Amniotic stem cell (primary cell): ENCODE results near the gene PIGA.
A peak's percentile ranks its signal among the peaks of the same experiment; 100 is the strongest.
"Not testable (repeated sequence)": the region's sequence is repeated elsewhere in the genome, so short reads cannot be mapped to it uniquely, and the experiment has no call there.

Experiments
- DNase-seq: peaks from one replicate; lab custom pipeline; 2025; lab: John Stamatoyannopoulos, UW

Gene PIGA

GRCh38 chrX:15320297-15320696 is 15.0 kb downstream of the PIGA start:
- DNase-seq, result no peak

- DNase-seq, result no peak
These were observed 16.2 kb downstream of the PIGA start for GRCh38 chrX:15319075-15319474.

DNA sequence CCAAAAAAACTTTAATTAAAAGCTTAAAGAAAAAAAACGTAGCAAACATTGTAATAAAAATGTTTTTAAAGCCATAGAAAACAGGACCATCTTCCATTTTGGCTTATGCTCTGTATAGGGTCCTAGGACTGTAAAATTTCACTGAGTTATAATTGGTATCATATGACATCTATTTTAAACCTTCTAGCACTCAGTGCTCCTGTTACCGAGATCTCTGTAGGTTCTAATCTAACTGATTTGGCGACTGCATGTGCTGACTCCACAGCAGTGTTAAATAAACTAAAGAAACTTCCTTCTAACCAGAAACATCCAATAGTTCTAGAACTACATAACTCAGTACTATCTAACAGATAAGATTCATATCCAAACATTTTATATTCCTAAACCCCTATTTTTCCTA is 19.8 kb downstream of the PIGA start, which contains the start of gene ASB11:
ASB11 (minus strand) TSS at position 132 of the 400 bp plus-strand sequence; CDS start at position 97, 35 bp downstream.
- no peak for DNase-seq

- no peak for DNase-seq
These were observed 20.9 kb downstream of the PIGA start for GRCh38 chrX:15314472-15314871.

GRCh38 chrX:15311119-15311518 is 24.2 kb downstream of the PIGA start:
- no peak for DNase-seq

GRCh38 chrX:15310117-15310516 is 25.2 kb downstream of the PIGA start:
- DNase-seq, result no peak

GRCh38 chrX:15305899-15306298 is 29.4 kb downstream of the PIGA start:
- DNase-seq, result not testable (repeated sequence)

DNA sequence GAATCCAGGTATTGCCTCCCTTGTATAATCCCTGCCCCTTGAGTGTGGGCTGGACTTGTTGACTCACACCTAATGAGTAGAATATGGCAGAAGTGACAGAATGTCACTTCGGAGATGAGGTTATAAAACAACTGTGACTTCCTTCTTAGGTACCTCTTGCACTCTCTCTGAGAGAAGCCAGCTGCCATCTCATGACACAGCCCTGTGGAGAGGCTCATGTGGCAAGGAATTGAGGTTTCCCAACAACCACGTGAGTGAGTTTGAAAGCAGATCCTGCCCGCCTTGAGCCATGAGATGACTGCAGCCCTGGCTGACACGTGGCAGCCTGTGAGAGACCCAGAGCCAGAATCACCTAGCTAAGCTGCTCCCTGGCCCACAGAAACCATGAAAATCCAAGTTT is 33.4 kb downstream of the PIGA start:
- DNase-seq, result no peak

DNA sequence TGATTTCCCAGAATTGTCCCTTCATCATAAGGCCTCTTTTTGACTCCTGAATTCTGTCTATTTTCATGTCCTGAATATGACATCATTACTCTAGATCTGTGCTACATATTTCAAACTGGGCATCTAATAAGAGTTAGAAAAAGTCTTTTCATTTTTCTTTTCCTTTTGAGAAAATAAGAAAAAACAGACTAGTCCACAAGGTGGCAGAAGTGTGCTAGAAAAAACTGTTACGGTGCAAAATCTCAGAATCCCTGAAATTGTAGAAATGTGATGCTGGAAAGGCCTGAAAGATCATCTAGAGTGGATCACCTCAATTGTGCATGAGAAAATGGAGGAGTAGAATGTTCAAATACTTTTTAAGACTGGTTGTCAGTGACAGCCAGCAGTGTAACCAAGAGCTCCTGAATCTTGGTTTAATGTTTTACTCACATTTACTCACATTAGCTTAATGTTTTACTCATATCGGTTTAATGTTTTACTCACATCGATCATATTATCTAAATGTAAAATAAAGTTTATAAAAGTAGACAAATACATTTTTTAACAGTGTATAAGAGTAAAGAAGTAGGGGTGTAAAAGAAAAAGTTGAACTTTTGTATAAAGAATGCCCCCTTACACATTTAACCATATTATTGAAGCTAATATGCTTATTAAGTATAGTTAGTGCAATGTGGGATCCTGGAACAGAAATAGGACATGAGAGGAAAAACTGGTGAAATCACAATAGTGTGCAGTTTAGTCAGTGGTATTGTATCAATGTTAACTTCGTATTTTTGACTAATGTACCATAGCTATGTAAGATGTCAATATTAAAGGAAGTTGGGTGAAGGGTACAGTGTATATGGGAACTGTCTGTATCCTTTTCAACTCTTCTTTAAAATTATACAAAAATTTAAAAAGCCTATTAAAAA is 35.1 kb downstream of the PIGA start:
- no peak for DNase-seq

DNA sequence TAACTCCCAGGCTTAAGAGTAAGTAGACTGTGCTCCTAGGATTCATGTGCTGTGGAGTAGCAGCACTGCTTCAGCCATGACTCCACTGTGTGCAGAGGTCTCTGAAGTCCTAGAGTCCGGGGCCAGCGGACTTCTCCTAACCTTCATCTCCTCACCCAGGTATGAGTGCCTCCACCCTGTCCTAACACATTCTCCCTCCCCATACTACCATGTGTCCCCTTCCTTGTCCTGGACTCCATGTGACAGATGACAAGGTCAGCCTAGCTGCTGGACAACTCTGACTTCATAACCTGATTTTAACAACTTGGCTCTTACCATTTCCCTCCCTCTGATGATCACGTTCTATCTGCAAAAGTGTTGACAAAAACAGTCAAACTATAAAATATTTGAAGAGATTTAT is 36.5 kb downstream of the PIGA start:
- DNase-seq, result no peak

DNA sequence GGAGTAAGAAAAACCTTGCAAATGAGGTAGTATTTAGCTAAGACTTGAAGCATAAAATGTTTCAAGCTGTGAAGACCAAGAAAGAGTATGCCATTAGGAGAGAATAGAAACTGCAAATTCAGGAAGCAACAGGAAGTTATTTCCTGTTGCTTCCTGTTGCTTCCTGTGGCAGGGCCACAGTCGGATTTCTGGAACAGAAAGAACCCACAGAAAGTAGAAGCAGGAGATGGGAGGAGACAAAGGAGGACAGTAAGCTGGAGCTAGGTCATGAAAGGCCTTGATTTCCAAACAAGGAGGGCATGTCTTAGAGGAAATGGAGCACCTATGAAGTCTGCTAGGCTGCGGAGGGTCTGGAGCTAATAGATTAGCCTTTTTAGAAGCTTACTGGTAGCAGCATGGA is 37.1 kb downstream of the PIGA start:
- no peak for DNase-seq

DNA sequence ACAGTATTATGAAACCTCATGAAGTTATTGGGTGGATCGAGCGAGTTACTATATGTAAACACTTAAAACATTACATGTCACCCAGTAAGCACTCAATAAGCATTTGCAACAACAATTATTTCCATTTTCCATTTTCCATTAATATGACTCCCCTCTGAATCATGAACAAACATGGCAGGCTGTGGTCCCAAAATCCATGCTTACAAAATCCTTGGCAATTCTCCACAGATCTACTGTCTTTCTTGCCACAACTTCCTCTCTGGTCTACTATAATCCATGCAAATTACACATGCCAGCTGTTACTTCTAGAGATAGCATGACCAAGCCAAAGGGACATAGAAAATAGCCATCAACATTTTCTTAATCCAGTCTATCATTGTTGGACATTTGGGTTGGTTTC is 41.9 kb downstream of the PIGA start:
- no peak for DNase-seq

DNA sequence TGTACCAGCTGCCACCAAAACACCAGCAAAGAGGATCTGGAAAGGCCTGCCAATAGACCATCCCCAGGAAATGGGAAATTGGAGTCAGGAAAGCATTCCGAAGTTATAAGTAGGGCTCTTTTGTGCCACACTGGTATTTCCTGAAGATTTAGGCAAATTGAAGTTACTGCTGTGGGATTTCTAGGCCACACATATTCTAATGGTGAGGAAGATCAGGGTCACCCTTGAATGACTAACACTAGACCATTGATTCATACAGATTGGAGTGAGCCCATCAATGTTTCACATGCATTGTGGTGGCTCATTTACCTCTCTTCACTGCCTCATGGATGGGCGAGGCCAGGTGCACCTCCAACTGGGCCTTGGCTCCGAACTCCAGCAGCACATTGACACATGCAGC is 42.5 kb downstream of the PIGA start:
- no peak for DNase-seq

- no peak for DNase-seq
These were observed 57.7 kb downstream of the PIGA start for GRCh38 chrX:15277604-15278003.

GRCh38 chrX:15274946-15275345 is 60.4 kb downstream of the PIGA start:
- DNase-seq, result no peak

DNA sequence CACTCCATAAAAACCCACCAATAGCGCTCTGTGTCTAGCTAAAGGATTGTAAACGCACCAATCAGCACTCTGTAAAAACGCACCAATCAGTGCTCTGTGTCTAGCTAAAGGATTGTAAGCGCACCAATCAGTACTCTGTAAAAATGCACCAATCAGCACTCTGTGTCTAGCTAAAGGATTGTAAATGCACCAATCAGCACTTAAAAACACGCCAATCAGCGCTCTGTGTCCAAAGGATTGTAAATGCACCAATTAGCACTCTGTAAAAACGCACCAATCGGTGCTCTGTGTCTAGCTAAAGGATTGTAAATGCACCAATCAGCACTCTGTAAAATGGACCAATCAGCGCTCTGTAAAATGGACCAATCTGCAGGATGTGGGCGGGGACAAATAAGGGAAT is 62.0 kb downstream of the PIGA start:
- DNase-seq, result not testable (repeated sequence)

DNA sequence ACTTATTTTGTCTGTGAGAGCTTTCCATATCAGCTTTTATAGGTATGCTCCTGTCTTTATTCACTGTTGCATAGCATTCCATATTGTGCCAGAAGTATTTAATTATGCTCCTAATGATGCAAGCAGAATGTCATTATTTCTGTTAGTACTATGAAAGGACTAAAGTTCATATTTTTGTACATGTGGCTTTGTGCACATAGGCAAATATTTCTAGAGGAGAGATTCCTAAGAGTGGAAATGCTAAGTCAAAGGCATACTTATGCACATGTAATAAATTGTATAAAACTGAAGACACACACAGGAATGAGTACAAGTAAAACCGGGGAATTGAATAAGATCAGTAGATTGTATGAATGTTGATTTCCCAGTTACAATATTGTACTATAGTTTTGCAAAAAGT is 63.6 kb downstream of the PIGA start:
- DNase-seq, result no peak

GRCh38 chrX:15269618-15270521 is 65.5 kb downstream of the PIGA start, which contains the start of gene ASB9:
TSS of gene ASB9 (minus strand) at chrX:15270083. CDS start at chrX:15269874, 209 bp downstream.
- peak; percentile 7 for DNase-seq
